Measurements from ENCODE around the gene ANXA6.

DNA sequence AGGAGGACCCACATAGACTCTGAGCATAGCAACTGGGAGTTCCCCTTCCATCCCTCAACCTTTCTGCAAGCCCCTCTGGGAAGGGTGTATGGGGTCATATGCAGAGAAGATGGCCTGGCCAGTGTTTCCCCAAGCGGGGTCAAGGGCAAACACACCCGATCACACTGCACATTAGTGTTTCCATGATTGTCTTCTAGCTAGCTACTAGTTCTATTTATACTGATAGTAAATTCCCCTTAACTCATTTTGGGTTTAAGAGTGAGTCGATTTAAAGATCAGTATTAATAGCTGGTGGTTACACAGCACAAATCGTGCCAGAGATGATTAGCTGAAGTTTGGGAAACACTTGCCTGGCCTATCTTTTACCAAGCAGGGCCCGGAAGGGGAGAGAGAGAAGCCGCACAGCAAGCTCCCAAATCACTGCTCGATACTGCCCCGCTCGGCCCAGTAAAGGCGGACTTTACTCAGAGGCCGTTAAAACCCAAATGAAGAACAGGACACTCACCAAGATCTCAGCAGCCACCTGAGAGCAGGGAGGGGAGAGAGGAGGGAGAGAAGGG is 47.4 kb downstream of the ANXA6 start:
- TF ChIP-seq, protein P1, sequence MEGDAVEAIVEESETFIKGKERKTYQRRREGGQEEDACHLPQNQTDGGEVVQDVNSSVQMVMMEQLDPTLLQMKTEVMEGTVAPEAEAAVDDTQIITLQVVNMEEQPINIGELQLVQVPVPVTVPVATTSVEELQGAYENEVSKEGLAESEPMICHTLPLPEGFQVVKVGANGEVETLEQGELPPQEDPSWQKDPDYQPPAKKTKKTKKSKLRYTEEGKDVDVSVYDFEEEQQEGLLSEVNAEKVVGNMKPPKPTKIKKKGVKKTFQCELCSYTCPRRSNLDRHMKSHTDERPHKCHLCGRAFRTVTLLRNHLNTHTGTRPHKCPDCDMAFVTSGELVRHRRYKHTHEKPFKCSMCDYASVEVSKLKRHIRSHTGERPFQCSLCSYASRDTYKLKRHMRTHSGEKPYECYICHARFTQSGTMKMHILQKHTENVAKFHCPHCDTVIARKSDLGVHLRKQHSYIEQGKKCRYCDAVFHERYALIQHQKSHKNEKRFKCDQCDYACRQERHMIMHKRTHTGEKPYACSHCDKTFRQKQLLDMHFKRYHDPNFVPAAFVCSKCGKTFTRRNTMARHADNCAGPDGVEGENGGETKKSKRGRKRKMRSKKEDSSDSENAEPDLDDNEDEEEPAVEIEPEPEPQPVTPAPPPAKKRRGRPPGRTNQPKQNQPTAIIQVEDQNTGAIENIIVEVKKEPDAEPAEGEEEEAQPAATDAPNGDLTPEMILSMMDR (IDR thresholded peaks at IDR 0.05) = no peak
- no peak for TF ChIP-seq POLR2A (IDR thresholded peaks at IDR 0.05)

All from gastroesophageal sphincter (tissue), 3 donors.